Breast epithelium (tissue), 4 donors: Measurements from ENCODE around the gene HAPLN1. TPM values are rescaled to one million over a fixed set of nuclear protein-coding genes. Genes with fewer than 3 reads are reported as not detected.

Source experiments
- DNase-seq, 2 donors: peaks; one replicate each; pipeline ENCODE4 v3.0.0-alpha.2; 2019; ENCODE audit warnings: low spot score in 2 of 2
- H3K27ac ChIP-seq, 2 donors: fragments of 200-600 bp; sonication (generic) in 1 of 2; one replicate each; pipeline ENCODE4 v1.5.1; 2016 to 2019; ENCODE audit warnings: mild to moderate bottlenecking in 1 of 2
- H3K27me3 ChIP-seq, 2 donors: fragments of 200-600 bp; sonication (generic) in 1 of 2; one replicate each; pipeline versions ENCODE4 v1.5.1 to v1.6.0; 2017 to 2019; ENCODE audit warnings: control low read depth in 1 of 2, mild to moderate bottlenecking in 1 of 2
- H3K36me3 ChIP-seq: fragments of 200-600 bp; one replicate; pipeline ENCODE4 v1.5.1; 2019
- H3K4me1 ChIP-seq, 2 donors: fragments of 200-600 bp; sonication (generic); one replicate each; pipeline ENCODE4 v1.5.1; 2016 to 2019; ENCODE audit warnings: control low read depth in 1 of 2
- H3K4me3 ChIP-seq, 3 donors: fragments of 200-600 bp; sonication (generic); 1 replicate in 2 of 3; 2 replicates in 1 of 3; pipeline ENCODE4 v1.5.1; 2016 to 2019; ENCODE audit warnings: mild to moderate bottlenecking in 3 of 3, moderate library complexity in 2 of 3
- H3K9me3 ChIP-seq, 2 donors: fragments of 200-600 bp; sonication (generic) in 1 of 2; one replicate each; pipeline ENCODE4 v1.5.1; 2016 to 2019; ENCODE audit warnings: control low read depth in 1 of 2
- CTCF ChIP-seq, 3 donors: fragments of 450-650 bp; IDR thresholded peaks; one replicate each; pipeline ENCODE4 v1.5.1; 2016 to 2017; ENCODE audit warnings: antibody characterized with exemption in 3 of 3, mild to moderate bottlenecking in 3 of 3, moderate library complexity in 3 of 3
- POLR2A ChIP-seq: fragments of 450-650 bp; IDR thresholded peaks from one replicate; pipeline ENCODE4 v1.6.1; 2016; ENCODE audit warnings: antibody characterized with exemption, mild to moderate bottlenecking, moderate library complexity
- POLR2AphosphoS5 ChIP-seq, 3 donors: sonication (generic); formaldehyde crosslinking; IDR thresholded peaks; one replicate each; pipeline ENCODE4 v1.6.1; 2017; ENCODE audit warnings: antibody characterized with exemption in 3 of 3
- intact Hi-C: fragments of 100-400 bp; cut with DNase I; formaldehyde crosslinking; loops from one replicate; pipeline ENCODE4 v1.15.1; 2023; ENCODE audit warnings: low total_unique reads
- total RNA-seq, 3 donors: library from RNA; depleted of rRNA; stranded (reverse); fragments of >200 nt; gene quantifications; one replicate each; pipeline ENCODE4 v1.1.0, GENCODE V29; 2016

Gene HAPLN1
- total RNA-seq, 3 donors from 2014 or later = not detected

- no peaks in the 10 kb centered on the region for H3K4me1 ChIP-seq
- H3K27me3 ChIP-seq = no peaks in the 10 kb centered on the region
- H3K9me3 ChIP-seq = peaks cover 3 to 19% of the 10 kb centered on the region in 2 donors
- TF ChIP-seq CTCF (IDR thresholded peaks at IDR 0.05) = no peak
- TF ChIP-seq POLR2AphosphoS5 (IDR thresholded peaks at IDR 0.05) = no peak
- TF ChIP-seq POLR2A = no peak
- H3K27ac ChIP-seq = no peak overlapping the region
- no peak for DNase-seq
- intact Hi-C loops = no loop called here
- no peak overlapping the region for H3K4me3 ChIP-seq
- H3K36me3 ChIP-seq = no peaks in the 10 kb centered on the region
These were observed 30.1 kb upstream of the HAPLN1 start for GRCh38 chr5:83750749-83751148.

- intact Hi-C loops = no loop called here
- H3K27ac ChIP-seq = no peak overlapping the region
- TF ChIP-seq POLR2AphosphoS5 (IDR thresholded peaks at IDR 0.05) (no peak), POLR2A (no peak), CTCF (IDR thresholded peaks at IDR 0.05) (no peak)
- no peaks in the 10 kb centered on the region for H3K4me1 ChIP-seq
- no peak for DNase-seq
- no peaks in the 10 kb centered on the region for H3K36me3 ChIP-seq
- peaks cover 3 to 16% of the 10 kb centered on the region in 2 donors for H3K9me3 ChIP-seq
- no peak overlapping the region for H3K4me3 ChIP-seq
- H3K27me3 ChIP-seq = no peaks in the 10 kb centered on the region
These were observed 25.2 kb upstream of the HAPLN1 start for GRCh38 chr5:83745816-83746215.

- no peak for TF ChIP-seq POLR2A
- TF ChIP-seq CTCF (IDR thresholded peaks at IDR 0.05) = no peak
- no peak for TF ChIP-seq POLR2AphosphoS5 (IDR thresholded peaks at IDR 0.05)
- Histone ChIP-seq H3K27ac (no peak overlapping the region), H3K27me3 (no peaks in the 10 kb centered on the region), H3K4me1 (no peaks in the 10 kb centered on the region), H3K9me3 (peaks cover 0 to 6% of the 10 kb centered on the region in 2 donors), H3K36me3 (no peaks in the 10 kb centered on the region), H3K4me3 (no peak overlapping the region)
- intact Hi-C loops = no loop called here
- no peak for DNase-seq
These were observed 24.2 kb upstream of the HAPLN1 start for GRCh38 chr5:83744821-83745220.

GRCh38 chr5:83742089-83742488 lies 21.4 kb upstream of the HAPLN1 start:
- no peaks in the 10 kb centered on the region for H3K9me3 ChIP-seq
- H3K36me3 ChIP-seq = no peaks in the 10 kb centered on the region
- H3K4me1 ChIP-seq = no peaks in the 10 kb centered on the region
- no peaks in the 10 kb centered on the region for H3K27me3 ChIP-seq
- no peak overlapping the region for H3K27ac ChIP-seq
- H3K4me3 ChIP-seq = no peak overlapping the region
- TF ChIP-seq POLR2AphosphoS5 (IDR thresholded peaks at IDR 0.05) (no peak), CTCF (IDR thresholded peaks at IDR 0.05) (no peak), POLR2A (no peak)
- intact Hi-C loops = no loop called here
- no peak for DNase-seq

GRCh38 chr5:83741571-83741970 lies 20.9 kb upstream of the HAPLN1 start:
- Histone ChIP-seq H3K27me3 (no peaks in the 10 kb centered on the region), H3K4me3 (no peak overlapping the region), H3K27ac (no peak overlapping the region), H3K36me3 (no peaks in the 10 kb centered on the region), H3K9me3 (no peaks in the 10 kb centered on the region), H3K4me1 (no peaks in the 10 kb centered on the region)
- no peak for DNase-seq
- intact Hi-C loops = no loop called here
- TF ChIP-seq POLR2AphosphoS5 (IDR thresholded peaks at IDR 0.05) (no peak), POLR2A (no peak), CTCF (IDR thresholded peaks at IDR 0.05) (no peak)
